Measurements from ENCODE around the gene JAK1. TPM values are rescaled to one million over a fixed set of nuclear protein-coding genes. Genes with fewer than 3 reads are reported as not detected.
"Not testable (repeated sequence)": the region's sequence is repeated elsewhere in the genome, so short reads cannot be mapped to it uniquely, and the experiment has no call there.

The JAK1 gene
- total RNA-seq, 1 donor from 2014 or later = 187 TPM

DNA sequence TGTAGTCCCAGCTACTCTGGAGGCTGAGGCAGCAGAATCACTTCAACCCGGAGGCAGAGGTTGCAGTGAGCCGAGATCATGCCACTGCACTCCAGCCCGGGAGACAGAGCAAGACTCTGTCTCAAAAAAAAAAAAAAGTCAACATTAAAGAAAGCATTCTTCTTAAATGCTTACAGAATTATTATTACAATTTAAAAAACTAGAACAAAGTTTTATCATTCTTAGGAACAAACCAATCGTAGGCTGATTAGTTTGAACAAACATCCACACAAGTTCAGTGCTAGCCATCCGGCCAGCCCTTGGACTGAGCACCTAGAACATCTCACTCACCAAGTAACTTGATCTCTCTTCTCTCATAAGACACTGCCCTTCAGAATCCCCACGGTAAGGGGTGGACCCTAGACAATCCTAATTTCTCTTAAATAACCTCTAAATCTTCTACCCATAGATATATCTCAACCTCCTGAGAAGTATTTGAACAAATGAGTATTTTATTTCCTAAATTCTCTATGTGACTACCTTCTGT lies 16.0 kb downstream of the JAK1 start:
- DNase-seq (ENCODE audit: low spot score) = no peak

DNA sequence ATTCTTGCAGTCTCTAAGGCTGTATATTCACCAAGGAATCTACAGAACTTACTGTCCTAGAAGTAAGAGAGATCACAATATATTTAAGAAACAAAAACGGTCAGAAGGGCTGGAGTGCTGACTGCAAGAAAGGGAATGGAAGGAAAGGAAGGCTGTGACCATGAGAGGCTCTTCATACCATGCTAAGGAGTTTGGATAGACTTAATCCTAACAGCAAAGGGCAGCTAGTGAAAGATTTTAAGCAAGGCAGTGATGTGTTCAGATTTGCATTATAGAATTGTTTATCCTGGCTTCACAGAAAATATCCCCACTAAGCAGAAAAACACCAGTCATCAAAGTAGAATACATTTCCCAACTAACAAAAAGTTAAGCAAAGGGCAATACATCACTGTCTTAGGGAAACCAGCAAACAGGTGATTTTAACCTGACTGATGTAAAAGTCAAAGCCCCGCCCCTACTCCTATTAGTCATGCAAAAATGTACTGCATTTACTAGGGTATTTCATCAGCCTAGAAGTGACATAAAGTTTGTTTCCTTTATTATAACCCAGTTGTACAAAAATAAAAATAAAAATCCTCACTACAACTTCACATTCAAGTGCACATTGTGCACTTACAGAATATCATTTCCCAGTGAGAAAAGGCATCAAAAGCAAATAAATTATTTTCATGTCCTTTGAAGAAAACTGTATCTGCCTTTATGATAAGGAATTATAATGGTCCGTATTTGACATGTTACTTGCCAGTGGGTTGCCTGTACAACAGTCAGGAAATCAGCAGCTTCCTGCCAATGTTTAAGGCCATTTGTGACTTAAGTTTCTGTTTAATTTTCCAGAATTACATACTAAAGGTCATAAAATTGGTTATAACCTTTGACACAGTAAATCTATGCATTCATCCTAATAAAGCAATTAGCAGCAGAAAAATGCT lies 17.2 kb downstream of the JAK1 start:
- DNase-seq (ENCODE audit: low spot score) = no peak

DNA sequence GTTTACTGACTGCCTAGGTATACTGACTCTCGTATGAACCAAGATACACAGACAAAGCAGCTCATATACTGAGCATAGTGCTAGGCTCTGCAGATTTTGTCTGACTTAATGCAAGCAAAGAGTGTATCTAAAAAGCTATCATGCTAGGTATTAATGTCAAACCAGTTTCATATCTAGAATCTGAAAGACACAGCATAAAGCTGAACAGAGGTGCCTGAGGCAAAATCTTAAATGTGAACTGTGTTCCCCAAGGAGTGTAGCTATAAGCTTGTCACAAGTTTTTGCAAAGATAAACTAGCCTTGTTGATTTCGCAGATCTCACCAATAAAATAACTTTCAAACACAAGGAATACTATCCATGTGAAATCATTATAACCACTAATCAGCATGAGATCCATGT lies 18.1 kb downstream of the JAK1 start:
- DNase-seq (ENCODE audit: low spot score) = no peak

DNA sequence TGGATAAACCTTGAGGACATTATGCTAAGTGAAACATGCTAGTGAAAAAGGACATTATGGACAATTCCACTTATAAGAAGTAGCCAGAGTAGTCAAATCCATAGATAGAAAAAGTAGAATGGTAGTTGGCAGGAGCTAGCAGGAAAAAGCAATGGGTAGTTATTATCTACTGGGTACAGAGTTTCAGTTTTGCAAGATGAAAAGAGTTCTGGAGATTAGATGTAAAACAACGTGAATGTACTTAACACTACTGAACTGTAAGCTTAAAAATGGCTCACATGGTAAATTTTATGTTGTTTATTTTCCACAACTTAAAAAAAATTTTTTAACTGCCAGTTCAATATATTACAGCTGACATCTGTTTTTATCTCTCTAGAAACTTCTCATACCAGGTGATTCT lies 19.4 kb downstream of the JAK1 start:
- DNase-seq (ENCODE audit: low spot score) = no peak

DNA sequence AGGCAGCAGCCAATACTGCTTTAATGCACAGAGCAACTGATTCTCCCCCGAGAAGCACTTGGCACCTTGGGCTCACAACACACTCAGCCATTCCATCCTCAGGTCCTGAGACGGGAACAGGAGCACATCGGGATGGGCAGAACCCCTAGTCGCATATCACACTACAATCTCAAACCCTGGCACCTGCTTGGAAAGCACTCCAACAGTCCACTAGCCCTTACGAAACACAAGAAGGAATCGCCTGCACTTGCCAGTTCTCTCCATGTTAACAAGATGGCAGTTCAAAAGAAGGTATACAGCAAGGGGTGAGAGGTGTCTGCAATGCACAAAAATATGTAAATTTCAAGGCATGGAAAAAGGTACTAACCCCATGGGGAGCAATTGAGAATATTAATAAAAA lies 21.4 kb downstream of the JAK1 start:
- DNase-seq (ENCODE audit: low spot score) = no peak

DNA sequence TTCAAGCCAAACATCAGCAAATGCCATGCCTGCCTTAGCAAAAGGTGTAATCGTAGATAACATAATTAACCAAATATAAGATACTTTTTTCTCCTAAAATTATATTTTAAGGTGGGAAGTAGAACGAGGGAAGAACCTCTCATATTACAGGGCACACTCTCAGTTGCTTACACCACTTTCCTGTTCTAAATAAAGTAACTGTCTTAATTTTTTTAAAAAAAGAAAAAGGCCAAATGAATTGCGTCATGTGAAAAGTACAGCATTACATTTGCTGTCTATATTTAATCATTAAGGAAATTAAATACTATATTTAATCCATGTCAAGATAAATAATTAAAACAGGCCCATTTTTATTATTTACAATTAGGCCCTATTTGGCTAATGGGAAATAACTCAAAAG lies 23.7 kb downstream of the JAK1 start:
- DNase-seq (ENCODE audit: low spot score) = no peak

DNA sequence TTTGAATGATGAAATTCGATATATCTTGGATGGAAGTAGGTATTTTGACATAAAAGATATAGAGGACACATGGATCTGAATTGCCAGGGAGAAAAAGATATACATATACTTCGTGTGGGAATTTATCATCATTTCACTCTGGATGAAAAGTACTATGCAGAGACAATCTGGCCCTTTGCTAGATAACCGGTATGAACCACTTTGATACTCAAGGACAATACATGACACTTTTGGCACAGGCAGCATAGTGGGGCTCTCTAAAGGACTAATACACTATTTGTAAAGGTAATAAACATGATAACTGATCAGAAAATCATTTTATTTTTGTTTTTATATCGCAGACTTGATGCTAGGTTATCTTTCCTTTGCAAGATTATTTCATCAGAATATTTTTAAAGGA lies 24.2 kb downstream of the JAK1 start:
- no peak for DNase-seq (ENCODE audit: low spot score)

DNA sequence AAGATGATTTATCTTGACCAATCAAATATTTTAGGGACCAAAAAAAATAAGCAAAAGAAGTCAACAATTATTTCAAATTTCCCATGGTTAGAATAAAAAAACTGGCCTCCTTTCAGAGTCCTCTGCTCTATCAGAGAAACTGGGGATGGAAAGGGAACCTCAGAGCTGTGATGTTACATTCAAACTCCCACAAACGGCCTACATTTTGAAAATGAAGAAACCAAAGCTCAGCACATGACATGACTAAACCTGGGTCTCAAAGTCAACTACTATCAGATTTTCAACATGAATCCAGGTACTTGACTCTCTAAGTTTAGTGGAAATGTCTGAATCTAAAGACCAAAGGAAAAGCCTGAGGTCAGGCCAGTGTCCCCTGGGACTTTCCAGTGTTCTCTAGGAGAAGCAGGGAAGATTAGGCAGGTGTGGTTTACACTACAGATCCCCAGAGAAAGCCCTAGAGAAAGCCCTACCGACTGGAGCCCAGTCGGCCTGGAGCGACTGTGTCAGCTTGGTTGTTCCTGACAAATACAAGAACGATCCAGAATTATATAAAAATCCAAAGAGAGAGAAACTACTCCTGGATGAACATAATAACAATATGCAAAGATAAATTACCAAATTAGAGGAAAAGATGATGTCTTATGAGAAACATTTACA lies 24.8 kb downstream of the JAK1 start:
- DNase-seq (ENCODE audit: low spot score) = no peak

DNA sequence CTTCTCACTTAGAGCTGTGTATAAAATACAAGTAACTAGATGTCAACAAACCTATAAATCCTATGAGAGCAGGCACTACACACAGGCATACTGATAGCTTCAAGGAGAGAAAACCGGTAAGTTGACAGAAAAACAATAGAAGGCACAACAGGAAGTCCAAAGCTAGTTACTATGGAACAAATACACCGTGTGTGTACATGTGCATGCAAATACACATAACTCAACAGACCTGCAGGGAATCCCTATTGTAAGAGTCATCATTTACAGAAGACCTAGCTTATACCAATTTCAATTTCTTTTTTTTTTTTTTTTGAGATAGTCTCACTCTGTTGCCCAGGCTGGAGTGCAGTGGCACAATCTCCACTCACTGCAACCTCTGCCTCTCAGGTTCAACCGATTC lies 26.3 kb downstream of the JAK1 start:
- DNase-seq (ENCODE audit: low spot score) = no peak

DNA sequence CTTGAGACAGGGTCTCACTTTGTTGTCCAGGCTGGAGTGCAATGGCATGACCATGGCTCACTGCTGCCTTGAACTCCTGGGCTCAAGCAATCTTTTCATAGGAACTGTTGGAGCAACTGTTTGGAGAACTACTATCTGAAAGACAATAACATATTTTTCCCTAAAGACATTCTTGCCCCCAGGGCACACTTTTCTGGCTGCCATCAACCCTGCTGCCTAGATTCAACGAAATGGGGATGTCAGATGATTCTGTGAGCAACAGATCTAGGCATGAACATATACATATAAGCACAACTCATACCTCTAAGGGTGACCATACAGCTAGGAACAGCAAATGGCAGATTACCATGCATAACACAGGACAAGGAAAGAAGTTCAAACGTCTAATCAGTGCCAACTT lies 27.4 kb downstream of the JAK1 start:
- no peak for DNase-seq (ENCODE audit: low spot score)

DNA sequence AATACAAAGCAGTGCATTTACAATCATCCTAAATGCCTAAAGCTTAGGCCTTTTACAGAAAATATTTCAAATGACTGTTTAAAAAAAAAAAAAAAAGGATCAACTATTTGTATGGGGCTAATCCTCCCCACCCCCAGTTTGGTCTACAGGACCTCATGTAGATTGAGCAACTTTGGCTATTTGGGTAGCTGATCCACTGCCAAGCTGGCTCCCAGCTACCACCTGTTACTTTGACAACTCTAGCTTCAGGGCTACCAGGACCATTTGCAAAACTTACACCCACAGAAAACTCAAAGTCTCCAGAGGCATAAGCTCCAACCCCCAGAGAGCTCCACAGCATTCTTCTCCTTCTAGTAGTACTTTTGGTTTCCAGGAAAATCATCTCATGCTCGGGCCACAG lies 29.4 kb downstream of the JAK1 start:
- DNase-seq (ENCODE audit: low spot score) = no peak

DNA sequence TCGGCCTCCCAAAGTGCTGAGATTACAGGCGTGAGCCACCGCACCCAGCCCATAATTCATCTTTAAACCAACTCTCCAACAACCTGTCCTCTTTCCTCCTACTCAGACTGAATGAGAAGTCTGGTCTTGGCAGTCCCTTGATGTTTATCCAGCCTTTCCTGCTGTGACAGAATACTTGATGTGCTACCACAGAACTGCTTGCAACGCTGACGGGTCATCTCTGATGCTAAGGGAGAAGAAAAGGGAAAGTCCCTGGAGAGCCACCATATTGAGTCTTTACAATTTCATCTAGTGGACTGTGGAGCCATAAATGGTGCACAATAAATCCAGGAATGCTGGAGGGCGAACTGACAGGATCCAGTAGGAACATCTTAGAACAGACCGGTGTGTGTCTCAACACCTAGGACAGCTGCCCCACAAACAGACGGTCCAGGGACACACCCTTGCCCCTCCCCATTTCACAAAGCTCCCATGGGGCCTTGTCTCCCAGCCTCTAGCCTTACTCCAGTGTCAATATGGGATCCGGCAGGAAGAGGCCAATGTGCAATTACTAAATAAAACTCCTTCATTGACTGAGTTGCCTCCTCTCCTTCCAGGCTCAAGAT lies 30.7 kb downstream of the JAK1 start:
- DNase-seq (ENCODE audit: low spot score) = no peak

DNA sequence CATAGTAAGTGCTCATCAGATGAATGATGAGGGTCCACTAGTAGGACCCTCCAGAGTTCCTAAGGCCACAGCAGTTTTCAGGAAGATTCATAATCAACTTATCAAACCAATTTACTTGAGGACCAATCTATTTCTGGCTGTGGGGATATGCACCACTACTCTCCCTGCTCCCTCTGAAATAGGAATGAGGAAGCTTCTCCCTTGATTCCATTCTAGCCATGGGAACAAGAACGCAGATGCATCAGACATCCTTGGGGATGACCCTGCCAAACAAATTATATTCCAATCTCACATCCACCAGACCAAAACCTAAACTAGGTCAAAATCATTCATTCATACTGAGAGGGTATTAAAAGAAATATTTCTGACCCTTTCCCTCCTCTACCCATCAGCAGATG lies 31.5 kb downstream of the JAK1 start:
- DNase-seq (ENCODE audit: low spot score) = no peak

DNA sequence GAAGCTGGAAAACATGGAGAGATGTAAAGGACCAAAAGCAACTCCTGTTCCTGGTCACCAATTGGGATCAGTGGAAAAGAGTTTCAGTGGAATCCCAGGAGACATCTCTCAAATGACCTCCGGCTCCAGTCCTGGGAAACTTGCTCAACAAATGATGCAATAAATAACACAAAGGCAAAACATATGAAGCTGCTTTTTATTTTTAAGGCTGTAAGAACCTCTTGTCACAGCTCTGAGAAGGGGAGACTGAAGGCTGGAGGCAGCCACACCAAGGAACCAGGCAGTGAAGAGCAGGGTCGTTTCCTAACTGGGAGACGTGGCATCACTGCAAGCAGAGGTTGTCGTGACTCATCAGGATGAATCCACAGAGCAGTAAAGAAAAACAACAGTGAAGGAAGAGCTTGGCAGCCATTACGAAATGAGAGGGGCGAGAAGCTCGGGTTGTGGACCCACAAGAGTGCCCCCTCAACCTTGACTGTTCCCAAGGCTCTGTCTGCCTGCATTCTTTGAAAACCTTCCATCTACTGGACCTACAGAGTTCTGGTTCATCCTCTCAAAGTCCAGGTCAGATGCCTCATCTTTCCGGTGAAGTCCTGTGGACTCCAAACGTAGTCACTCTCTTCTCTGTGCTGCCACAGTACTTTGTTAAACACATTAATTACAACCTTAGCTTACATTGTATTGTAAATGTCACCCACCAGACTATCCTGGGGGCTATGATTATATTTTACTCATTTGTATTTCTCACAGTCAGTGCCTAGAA lies 32.1 kb downstream of the JAK1 start:
- DNase-seq (ENCODE audit: low spot score) = no peak

DNA sequence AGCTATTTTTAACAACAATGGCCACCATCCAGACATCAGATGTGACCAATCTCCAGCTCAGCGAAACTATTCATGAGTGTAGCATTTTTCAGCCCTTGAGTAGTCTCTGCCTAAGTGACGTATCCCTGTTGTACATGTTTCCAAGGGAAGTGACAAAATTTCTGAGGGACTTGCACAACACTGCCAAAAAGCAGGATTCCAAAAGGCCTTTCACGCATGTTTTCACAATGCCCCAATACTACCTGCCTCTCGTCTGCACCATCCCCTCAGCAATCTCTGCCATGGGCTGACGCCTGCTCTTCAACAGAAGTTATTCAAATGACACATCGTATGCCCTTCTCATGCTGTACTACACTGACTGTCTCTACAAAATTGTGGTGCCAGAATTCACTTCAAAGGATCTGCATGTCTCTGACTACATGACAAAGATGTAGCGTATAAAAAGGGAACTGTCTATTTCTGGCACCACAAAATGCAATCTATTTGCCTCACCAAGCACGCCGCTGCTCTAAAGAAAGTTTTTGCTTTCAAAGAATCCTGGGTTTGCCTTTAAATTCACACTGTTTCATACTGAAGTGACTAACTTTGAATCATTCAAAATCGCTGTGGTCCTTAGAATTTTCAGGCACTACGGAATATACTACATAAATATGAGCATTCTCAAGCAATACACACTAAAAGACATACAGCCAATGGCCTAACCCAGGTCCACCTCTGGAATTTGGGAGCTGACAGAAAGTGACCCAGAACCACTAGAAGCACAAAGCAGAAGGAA lies 32.9 kb downstream of the JAK1 start:
- DNase-seq (ENCODE audit: low spot score) = no peak

DNA sequence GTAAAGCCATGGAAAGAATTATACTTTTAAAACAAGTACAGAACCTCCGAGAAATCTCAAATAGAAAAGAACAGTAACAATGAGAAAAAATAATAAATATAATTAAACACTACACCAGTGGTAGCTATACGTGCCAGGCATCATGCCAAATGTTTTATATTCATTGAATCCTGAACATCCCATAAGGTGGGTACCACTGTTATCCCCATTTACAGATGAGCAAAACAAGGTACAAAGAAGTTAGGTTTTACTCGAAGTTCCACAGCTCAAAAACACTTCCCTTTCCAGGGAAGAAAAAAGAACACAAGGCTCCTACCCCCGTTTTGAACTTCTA lies 33.4 kb downstream of the JAK1 start:
- no peak for DNase-seq (ENCODE audit: low spot score)

DNA sequence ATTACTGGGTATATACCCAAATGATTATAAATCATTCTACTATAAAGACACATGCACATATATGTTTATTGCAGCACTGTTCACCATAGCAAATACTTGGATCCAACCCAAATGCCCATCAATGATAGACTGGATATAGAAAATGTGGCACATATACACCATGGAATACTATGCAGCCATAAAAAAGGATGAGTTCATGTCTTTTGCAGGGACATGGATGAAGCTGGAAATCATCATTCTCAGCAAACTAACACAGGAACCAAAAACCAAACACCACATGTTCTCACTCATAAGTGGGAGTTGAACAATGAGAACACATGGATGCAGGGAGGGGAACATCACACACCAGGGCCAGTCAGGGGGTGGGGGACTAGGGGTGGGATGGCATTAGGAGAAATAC lies 35.7 kb downstream of the JAK1 start:
- not testable (repeated sequence) for DNase-seq (ENCODE audit: low spot score)

DNA sequence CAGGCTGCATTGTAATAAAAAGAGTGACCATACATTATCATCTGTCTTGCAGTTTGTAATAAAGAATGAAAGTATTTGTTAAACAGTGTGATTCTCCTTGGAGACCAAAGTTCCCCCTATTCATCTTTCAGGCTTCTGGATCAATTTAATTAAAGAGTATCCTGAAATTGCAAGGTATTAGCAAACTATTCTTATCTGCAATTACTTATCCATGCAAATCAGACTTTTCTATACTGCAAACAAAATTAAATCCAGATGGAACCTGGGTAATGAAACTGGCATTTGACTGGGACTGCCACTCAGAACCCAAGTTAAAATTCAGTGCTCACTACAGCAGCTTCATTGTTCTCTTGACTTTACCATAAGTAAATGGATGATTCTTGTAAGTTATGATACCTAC lies 37.1 kb downstream of the JAK1 start:
- DNase-seq (ENCODE audit: low spot score) = no peak

DNA sequence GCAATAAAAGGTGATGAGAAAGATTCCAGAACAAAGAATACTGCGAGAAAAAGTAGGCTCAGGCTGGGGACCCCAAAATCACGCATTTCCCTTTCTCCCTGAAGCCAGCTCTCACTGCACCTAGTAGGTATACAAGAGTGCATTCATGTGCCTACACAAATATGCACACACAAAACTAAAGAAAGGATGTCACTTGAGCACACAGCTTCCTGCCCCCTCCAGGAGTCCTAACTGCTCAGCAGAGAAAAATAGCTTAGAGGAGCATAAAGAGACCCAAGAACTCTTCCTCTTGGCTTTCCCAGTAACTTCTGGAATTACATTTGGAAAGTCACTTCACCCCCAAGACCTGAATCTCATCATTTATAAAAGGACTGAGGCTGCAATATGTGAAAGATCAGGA lies 38.0 kb downstream of the JAK1 start:
- no peak for DNase-seq (ENCODE audit: low spot score)

DNA sequence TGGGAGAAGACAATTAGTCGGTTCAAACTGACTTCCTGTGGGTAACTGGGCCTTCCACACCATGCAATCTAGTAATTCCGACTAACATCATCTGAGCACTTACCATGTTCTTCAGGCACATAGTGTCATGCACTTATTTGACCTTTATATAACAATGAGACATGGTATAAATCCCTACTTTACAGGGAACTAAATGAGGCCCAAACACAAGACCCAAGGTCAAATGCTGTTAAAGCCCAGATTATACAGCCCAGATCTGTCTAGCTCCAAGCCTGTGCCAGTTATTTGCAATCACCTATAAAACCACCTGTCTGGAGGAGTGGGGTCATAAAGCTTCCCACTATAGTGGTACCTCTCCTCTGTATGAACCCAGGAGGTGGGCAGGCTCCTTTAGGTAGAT lies 40.8 kb downstream of the JAK1 start:
- no peak for DNase-seq (ENCODE audit: low spot score)

DNA sequence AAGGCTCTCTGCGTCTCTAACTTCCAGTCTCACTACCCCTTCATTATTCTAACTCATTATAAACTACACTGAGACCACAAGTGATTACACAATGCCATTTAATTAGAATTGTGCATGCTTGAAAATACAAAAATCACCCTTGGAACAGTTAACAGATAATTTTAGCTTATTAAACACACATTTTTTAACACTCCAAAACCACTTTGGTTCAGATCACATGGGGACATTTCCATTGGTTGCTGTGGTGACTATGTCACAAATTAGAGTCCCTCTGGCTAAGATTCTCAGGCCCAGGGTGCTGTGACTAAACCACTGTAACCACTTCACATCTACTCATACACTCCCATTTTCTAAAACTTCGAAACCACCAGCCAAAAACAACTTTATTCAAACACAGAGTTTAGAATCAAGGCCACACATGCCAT lies 43.0 kb downstream of the JAK1 start:
- no peak for DNase-seq (ENCODE audit: low spot score)
